ENCODE data around the gene ZNF579. TPM values are rescaled to one million over a fixed set of nuclear protein-coding genes. Genes with fewer than 3 reads are reported as not detected.

Gene ZNF579
- total RNA-seq, 4 donors from 2014 or later, result 2.0 to 5.6 (median 2.9) TPM

DNA sequence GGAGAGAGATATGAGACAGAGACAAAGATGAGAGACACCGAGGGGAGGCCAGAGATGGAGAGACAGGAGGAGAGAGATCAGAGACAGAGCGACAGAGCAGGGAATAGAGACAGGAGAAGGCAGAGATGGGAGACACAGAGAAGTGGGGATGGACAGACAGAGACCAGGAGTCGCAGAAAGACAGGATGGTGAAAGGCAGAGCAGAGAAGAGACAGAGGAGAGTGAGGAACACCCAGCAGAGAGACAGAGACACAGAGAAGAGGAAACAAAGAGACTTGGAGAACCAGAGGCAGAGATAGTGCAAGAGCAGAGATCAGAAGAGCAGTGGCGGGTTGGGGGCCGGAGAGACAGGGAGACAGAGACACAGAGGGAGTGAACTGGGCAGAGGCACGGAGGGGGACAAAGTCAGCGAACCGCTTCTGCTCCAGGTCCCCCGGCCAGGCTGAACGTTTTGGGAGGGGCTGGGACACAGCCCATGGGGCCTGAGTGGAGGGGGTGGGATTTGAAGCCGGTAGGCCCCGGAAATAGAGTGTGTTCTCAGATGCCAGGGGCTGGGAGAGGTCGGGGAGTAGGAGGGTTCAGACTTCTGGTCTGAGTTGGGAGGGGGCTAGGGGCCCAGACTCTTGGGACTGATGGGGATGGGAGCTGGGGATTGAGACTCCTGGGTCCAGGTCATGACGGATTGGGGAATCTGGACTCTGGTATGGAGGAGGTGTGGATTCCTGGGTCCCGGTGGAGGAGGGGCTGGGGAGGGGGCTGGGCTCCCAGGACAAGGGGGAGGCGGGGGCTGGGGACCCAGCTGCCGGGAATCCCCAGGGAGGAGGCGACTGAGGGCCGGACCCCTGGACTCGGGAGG is 654 bp downstream of the ZNF579 start:
- peak overlapping the region; percentile 71 to 95 (median 86) for H3K4me3 ChIP-seq
- peaks cover 0 to 25% (median 17%) of the 10 kb centered on the region in 4 donors for H3K4me1 ChIP-seq
- peak overlapping the region; percentile 86 to 94 (median 90) for H3K27ac ChIP-seq
- no peaks in the 10 kb centered on the region for H3K9me3 ChIP-seq
- intact Hi-C loops (cut with DNase I; ENCODE audit: low total_unique reads) (loop anchor here (2.0 to 10.0 kb wide), 2 partner anchors 63 to 65 kb away; partner anchors contain the start of gene ZNF581), in situ Hi-C loops (cut with MboI; ENCODE audit: low pct_ligation_motif_present in 1 of 4, low pct_unique_long_range_greater_than_20kb in 1 of 4, low sequenced_read_pairs in 3 of 4) (no loop called here)
- H3K27me3 ChIP-seq, result no peaks in the 10 kb centered on the region
- TF ChIP-seq, protein P1, sequence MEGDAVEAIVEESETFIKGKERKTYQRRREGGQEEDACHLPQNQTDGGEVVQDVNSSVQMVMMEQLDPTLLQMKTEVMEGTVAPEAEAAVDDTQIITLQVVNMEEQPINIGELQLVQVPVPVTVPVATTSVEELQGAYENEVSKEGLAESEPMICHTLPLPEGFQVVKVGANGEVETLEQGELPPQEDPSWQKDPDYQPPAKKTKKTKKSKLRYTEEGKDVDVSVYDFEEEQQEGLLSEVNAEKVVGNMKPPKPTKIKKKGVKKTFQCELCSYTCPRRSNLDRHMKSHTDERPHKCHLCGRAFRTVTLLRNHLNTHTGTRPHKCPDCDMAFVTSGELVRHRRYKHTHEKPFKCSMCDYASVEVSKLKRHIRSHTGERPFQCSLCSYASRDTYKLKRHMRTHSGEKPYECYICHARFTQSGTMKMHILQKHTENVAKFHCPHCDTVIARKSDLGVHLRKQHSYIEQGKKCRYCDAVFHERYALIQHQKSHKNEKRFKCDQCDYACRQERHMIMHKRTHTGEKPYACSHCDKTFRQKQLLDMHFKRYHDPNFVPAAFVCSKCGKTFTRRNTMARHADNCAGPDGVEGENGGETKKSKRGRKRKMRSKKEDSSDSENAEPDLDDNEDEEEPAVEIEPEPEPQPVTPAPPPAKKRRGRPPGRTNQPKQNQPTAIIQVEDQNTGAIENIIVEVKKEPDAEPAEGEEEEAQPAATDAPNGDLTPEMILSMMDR (IDR thresholded peaks at IDR 0.05), result no peak
- TF ChIP-seq POLR2A (IDR thresholded peaks at IDR 0.05), result no peak
- no peak for TF ChIP-seq POLR2AphosphoS5 (IDR thresholded peaks at IDR 0.05)
- no peak for TF ChIP-seq EP300 (IDR thresholded peaks at IDR 0.05; ENCODE audit: low read depth)
- 9 to 27% methylated on average over 5 to 20 of the region's 20 CpGs for WGBS, 2 donors (ENCODE audit: low coverage in 1 of 2)
- DNase-seq, result no peak
- peaks cover 0 to 6% (median 0%) of the 10 kb centered on the region in 4 donors for H3K36me3 ChIP-seq

DNA sequence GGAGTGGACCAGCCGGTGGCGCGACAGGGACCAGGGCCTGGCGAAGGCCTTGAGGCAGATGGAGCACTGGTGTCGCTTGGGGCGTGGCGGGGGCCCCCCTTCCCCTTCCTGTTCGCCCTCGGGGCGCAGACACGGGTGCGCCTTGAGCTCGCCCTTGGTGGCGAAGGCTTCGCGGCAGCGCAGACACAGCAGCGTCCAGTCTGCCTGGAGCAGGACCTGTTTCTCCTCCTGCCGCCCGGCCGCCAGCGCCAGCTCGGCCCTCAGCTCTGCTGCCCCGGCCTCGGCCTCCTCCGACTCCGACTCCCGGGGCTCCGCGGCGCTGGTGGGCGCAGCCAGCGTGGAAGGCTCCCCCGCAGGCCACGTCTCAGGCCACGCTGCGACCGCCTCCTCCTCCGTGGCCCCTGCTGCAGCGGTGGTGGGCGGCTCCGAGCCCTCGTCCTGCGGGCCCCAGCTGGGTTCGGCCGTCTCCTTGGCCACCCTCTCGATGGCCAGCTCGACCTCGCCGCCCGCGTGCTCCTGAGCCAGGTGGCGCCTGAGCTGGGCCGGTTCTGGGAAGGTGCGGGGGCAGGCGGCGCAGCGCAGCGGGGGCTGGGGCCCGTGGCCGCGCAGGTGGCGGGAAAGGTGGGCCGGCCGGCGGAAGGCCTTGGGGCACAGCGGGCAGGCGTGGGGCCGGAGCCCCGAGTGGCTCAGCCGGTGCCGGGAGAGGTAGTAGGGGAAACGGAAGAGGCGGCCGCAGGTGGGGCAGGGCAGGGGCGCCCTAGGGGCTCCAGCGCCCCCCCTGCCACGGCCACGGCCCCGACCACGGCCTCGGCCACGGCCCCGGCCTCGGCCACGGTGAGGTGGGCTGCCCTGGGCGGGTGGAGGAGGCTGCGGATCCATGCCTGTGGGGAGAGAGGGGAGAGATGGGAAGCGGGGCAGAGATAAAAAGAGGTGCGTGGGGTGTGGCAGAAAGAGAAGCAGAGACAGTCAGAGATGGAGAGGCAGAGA is 1.6 kb downstream of the ZNF579 start:
- peaks cover 0 to 6% (median 0%) of the 10 kb centered on the region in 4 donors for H3K36me3 ChIP-seq
- no peaks in the 10 kb centered on the region for H3K27me3 ChIP-seq
- intact Hi-C loops (cut with DNase I; ENCODE audit: low total_unique reads), result no loop called here
- H3K9me3 ChIP-seq, result no peaks in the 10 kb centered on the region
- peak overlapping the region in 2 of 4 donors; percentile 71 to 95 for H3K4me3 ChIP-seq
- no peak for DNase-seq
- TF ChIP-seq EP300 (IDR thresholded peaks at IDR 0.05; ENCODE audit: low read depth), result no peak
- TF ChIP-seq POLR2AphosphoS5 (IDR thresholded peaks at IDR 0.05), result no peak
- TF ChIP-seq, protein P1 (IDR thresholded peaks at IDR 0.05), result no peak
- no peak for TF ChIP-seq POLR2A (IDR thresholded peaks at IDR 0.05)
- peaks cover 0 to 25% (median 17%) of the 10 kb centered on the region in 4 donors for H3K4me1 ChIP-seq
- in situ Hi-C loops (cut with MboI; ENCODE audit: low pct_ligation_motif_present in 1 of 4, low pct_unique_long_range_greater_than_20kb in 1 of 4, low sequenced_read_pairs in 3 of 4), result no loop called here
- 93 to 95% methylated on average over 7 to 79 of the region's 90 CpGs for WGBS, 2 donors (ENCODE audit: low coverage in 1 of 2)
- H3K27ac ChIP-seq, result peak overlapping the region in 1 of 4 donors; percentile 94

DNA sequence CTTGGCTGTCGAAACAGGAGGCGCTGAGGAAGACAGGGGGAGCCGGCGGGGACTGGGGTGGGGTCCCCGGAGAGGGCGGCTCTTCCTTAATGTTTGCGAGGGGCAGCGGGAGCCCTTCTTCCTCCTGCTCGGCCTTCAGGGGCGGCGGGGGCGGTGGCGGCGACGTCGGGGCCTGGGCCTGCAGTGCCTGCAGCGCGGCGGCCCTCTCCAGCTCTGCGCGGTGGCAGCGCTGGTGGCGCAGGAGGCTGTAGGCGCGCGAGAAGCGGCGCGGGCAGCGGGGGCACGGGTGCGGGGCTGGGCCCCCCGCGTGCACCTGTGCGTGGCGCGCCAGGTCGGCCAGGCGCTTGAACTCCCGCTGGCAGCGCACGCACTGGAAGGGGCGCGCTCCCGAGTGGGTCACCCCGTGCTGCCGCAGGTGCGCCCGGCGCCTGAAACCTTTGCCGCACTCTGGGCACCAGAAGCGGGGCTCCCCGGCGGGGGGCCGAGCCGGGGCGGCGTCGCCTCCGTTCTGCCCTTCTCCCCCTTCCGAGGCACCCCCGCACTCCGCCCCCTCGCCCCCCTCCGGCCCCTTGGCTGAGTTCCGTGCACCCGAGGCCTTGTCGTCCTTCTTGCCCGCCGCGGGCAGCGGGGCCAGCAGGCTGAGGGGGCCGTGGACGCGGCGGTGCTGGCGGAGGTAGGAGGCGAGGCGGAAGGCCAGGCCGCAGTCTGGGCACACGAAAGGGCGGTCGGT is 2.5 kb downstream of the ZNF579 start:
- H3K27me3 ChIP-seq, result no peaks in the 10 kb centered on the region
- no peak for DNase-seq
- no peak overlapping the region for H3K4me3 ChIP-seq
- in situ Hi-C loops (cut with MboI; ENCODE audit: low pct_ligation_motif_present in 1 of 4, low pct_unique_long_range_greater_than_20kb in 1 of 4, low sequenced_read_pairs in 3 of 4), result no loop called here
- H3K9me3 ChIP-seq, result no peaks in the 10 kb centered on the region
- H3K27ac ChIP-seq, result no peak overlapping the region
- 96% methylated on average over 57 of the region's 83 CpGs; no CpG with 5 or more reads in 1 of the 2 donors for WGBS, 2 donors (ENCODE audit: low coverage in 1 of 2)
- intact Hi-C loops (cut with DNase I; ENCODE audit: low total_unique reads), result no loop called here
- H3K36me3 ChIP-seq, result peaks cover 0 to 6% (median 0%) of the 10 kb centered on the region in 4 donors
- H3K4me1 ChIP-seq, result peaks cover 0 to 25% (median 17%) of the 10 kb centered on the region in 4 donors
- no peak for TF ChIP-seq POLR2A (IDR thresholded peaks at IDR 0.05)
- TF ChIP-seq, protein P1 (IDR thresholded peaks at IDR 0.05), result no peak

Measured in transverse colon (tissue), 4 donors.